BJ (cell line): ENCODE data around the gene CYGB. TPM values are rescaled to one million over a fixed set of nuclear protein-coding genes. Genes with fewer than 3 reads are reported as not detected.

ENCODE experiments used
- CTCF ChIA-PET: fragments of 350-600 bp; formaldehyde crosslinking; extraction: SDS; loops from one replicate; lab custom pipeline; 2021; ENCODE audit warnings: antibody characterized with exemption, inconsistent platforms; lab: Yijun Ruan, JAX
- POLR2A ChIA-PET: fragments of 300-600 bp; sonication (Branson Sonifier 250); formaldehyde crosslinking; extraction: SDS; loops from one replicate; lab custom pipeline; 2021; ENCODE audit warnings: antibody characterized with exemption; lab: Charles Lee
- DNase-seq: peaks from one replicate; pipeline ENCODE4 v3.0.0-alpha.2; 2011; ENCODE audit warnings: low read depth
- H3K27me3 ChIP-seq: 2 replicates; pipeline ENCODE4 v1.6.0; 2011; ENCODE audit warnings: low read length; ENCODE audit not compliant: control insufficient read depth, insufficient read depth
- H3K36me3 ChIP-seq: 2 replicates; pipeline ENCODE4 v1.5.1; 2011; ENCODE audit warnings: low read length; ENCODE audit not compliant: control insufficient read depth, insufficient read depth
- H3K4me3 ChIP-seq: 2 replicates; pipeline ENCODE4 v1.5.1; 2011; ENCODE audit warnings: low read depth, mild to moderate bottlenecking, control low read depth, low read length
- polyA plus RNA-seq: library from polyadenylated mRNA; depleted of rRNA; stranded (reverse); fragments of >200 nt; gene quantifications from 2 replicates; pipeline ENCODE4 v1.2.3, GENCODE V29; 2011
- TF ChIP-seq, protein P1 (sequence below): IDR thresholded peaks from 2 replicates; pipeline ENCODE4 v1.5.1; 2011; ENCODE audit warnings: low read depth, mild to moderate bottlenecking, control low read depth, inconsistent platforms, low read length, moderate library complexity; ENCODE audit not compliant: insufficient read depth

CYGB gene
- polyA plus RNA-seq, 1 experiment, result 1.4 TPM

GRCh38 chr17:76556765-76557367 is 19.4 kb upstream of the CYGB start:
- TF ChIP-seq, protein P1, sequence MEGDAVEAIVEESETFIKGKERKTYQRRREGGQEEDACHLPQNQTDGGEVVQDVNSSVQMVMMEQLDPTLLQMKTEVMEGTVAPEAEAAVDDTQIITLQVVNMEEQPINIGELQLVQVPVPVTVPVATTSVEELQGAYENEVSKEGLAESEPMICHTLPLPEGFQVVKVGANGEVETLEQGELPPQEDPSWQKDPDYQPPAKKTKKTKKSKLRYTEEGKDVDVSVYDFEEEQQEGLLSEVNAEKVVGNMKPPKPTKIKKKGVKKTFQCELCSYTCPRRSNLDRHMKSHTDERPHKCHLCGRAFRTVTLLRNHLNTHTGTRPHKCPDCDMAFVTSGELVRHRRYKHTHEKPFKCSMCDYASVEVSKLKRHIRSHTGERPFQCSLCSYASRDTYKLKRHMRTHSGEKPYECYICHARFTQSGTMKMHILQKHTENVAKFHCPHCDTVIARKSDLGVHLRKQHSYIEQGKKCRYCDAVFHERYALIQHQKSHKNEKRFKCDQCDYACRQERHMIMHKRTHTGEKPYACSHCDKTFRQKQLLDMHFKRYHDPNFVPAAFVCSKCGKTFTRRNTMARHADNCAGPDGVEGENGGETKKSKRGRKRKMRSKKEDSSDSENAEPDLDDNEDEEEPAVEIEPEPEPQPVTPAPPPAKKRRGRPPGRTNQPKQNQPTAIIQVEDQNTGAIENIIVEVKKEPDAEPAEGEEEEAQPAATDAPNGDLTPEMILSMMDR, result no peak
- 0 out of 2 replicates have a peak, but pooled peaks cover 1% of the 10 kb centered on the region for H3K36me3 ChIP-seq
- ChIA-PET POLR2A (interaction anchor here (0.6 kb wide), 1 partner anchor 728 kb away, joined by 7 read pairs; no protein-coding TSS in a partner anchor), CTCF (interaction anchor here (0.6 to 7.3 kb wide), 18 partner anchors 11 to 157 kb away, joined by 3 to 47 read pairs (median 5); partner anchors contain the start of genes PRCD and ST6GALNAC2)
- no peak for DNase-seq
- no peaks in the 10 kb centered on the region for H3K27me3 ChIP-seq
- H3K4me3 ChIP-seq, result peak overlapping the region; percentile 92

DNA sequence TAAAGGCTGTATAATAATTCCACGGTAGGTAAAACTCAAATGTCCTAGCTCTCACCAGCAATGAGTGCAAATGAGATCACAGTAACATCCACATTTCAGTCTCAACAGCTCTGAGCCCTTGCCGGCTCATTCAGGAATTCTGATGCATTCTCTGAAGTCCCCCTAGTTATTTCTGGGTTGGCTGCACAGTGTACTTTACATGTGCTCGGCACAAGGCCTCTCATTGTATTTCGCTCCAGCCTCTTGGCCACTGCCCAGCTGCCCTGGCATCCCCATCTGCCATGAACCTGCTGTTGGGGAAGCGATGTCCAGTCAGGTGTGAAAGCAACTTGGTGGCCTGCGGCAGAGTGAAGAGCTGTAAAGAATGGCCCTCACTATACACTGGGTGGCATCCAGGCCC is 16.6 kb upstream of the CYGB start:
- no peaks in the 10 kb centered on the region for H3K36me3 ChIP-seq
- TF ChIP-seq, protein P1, result no peak
- ChIA-PET POLR2A (interaction anchor here (0.5 kb wide), 1 partner anchor 32 kb away, joined by 7 read pairs; no protein-coding TSS in a partner anchor), CTCF (interaction anchor here (1.7 kb wide), 1 partner anchor 31 kb away, joined by 9 read pairs; no protein-coding TSS in a partner anchor)
- no peak for DNase-seq
- no peak overlapping the region for H3K4me3 ChIP-seq
- H3K27me3 ChIP-seq, result no peaks in the 10 kb centered on the region

DNA sequence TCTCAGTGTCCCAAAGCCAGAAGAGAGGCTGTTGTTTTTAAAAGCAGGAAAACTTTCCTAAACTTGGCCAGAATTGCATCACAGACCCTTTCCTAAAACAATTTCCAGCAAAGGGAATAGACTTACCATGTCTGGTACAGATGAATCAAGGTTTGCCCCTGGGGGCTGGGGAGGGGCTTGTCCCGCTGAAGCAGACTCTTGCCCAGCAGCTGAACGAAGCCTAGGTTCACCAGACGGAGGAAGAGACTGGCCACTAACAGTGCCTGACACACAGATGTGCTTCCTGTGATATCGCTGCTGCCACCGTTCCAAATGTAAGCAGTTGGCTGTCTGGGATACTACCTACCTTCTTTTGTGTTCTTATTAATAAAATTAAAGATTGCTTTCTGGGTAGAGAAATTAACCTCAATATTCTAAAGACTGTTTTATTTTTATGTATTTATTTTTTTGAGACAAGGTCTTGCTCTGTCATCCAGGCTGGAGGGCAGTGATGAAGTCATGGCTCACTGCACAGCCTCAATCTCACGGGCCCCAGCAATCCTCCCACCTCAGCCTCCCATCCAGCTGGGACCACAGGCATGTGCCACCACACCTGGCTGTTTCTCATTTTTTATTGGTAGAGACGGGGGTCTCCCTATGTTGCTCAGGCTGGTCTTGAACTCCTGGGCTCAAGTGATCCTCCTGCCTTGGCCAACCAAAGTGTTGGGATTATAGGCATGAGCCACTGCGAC is 15.8 kb upstream of the CYGB start:
- ChIA-PET POLR2A (no interaction called here), CTCF (interaction anchor here (0.9 to 5.0 kb wide), 3 partner anchors 17 to 30 kb away, joined by 3 to 60 read pairs (median 9); no protein-coding TSS in a partner anchor)
- no peak for DNase-seq
- H3K27me3 ChIP-seq, result no peaks in the 10 kb centered on the region
- H3K4me3 ChIP-seq, result no peak overlapping the region
- H3K36me3 ChIP-seq, result no peaks in the 10 kb centered on the region
- TF ChIP-seq, protein P1, result no peak

DNA sequence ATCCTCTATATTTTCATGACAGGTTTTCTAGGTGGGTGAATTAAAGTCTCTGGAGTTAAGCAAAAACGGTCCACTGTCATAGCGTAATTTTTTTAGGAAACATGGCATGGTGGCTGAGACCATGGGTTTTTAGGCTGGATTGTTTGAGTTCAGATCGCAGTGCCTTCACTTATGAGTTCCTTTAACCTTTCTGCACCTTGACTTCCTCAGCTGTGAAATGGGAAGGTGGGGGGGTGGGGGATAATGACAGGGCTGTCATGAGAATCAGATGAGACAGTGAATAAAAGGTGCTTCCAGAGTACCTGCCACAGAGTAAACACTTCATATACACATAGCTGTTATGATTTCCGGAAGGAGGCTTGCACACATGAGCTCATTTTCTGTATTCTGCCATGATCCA is 14.2 kb upstream of the CYGB start:
- ChIA-PET CTCF (interaction anchor here (0.7 to 5.0 kb wide), 5 partner anchors 11 to 73 kb away, joined by 3 to 60 read pairs (median 4); no protein-coding TSS in a partner anchor), POLR2A (no interaction called here)
- Histone ChIP-seq H3K4me3 (no peak overlapping the region), H3K36me3 (no peaks in the 10 kb centered on the region), H3K27me3 (no peaks in the 10 kb centered on the region)
- TF ChIP-seq, protein P1, result no peak
- DNase-seq, result no peak
